ENCODE data around the gene ACAP3. TPM values are rescaled to one million over a fixed set of nuclear protein-coding genes. Genes with fewer than 3 reads are reported as not detected.

The ACAP3 gene
- total RNA-seq, 2 experiments from 2014 or later: 64.4 to 72.3 TPM

GRCh38 chr1:1348420-1349255 lies 40.9 kb upstream of the ACAP3 start:
- H3K9me3 Mint-ChIP-seq: no peaks in the 10 kb centered on the region
- H3K4me1 Mint-ChIP-seq: peaks cover 34% of the 10 kb centered on the region
- no peak for DNase-seq
- H3K36me3 Mint-ChIP-seq (ENCODE audit: low read depth): no peaks in the 10 kb centered on the region
- peaks cover 16% of the 10 kb centered on the region for H3K27me3 Mint-ChIP-seq
- peak overlapping the region; percentile 71 for H3K4me3 Mint-ChIP-seq
- ChIA-PET CTCF (interaction anchor here (0.6 to 4.0 kb wide), 5 partner anchors 23 to 225 kb away, joined by 3 to 28 read pairs (median 6); partner anchors contain the start of gene AURKAIP1), POLR2A (interaction anchor here (0.6 to 1.6 kb wide), 6 partner anchors 14 to 163 kb away, joined by 3 to 13 read pairs (median 4); partner anchors contain the start of gene AURKAIP1)
- no peak overlapping the region for H3K27ac Mint-ChIP-seq

GRCh38 chr1:1347663-1348419 lies 40.1 kb upstream of the ACAP3 start:
- Mint-ChIP-seq H3K36me3 (ENCODE audit: low read depth) (peaks cover 1% of the 10 kb centered on the region), H3K4me3 (peak overlapping the region; percentile 71), H3K9me3 (no peaks in the 10 kb centered on the region), H3K27me3 (peaks cover 10% of the 10 kb centered on the region), H3K27ac (no peak overlapping the region), H3K4me1 (peaks cover 33% of the 10 kb centered on the region)
- POLR2A ChIA-PET: interaction anchor here (0.9 to 1.6 kb wide), 5 partner anchors 14 to 164 kb away, joined by 3 to 13 read pairs (median 5); partner anchors contain the start of gene AURKAIP1
- CTCF ChIA-PET: interaction anchor here (0.6 to 4.0 kb wide), 6 partner anchors 24 to 225 kb away, joined by 3 to 28 read pairs (median 5); partner anchors contain the start of gene AURKAIP1
- DNase-seq: no peak

GRCh38 chr1:1347026-1347595 lies 39.4 kb upstream of the ACAP3 start:
- peaks cover 28% of the 10 kb centered on the region for H3K4me1 Mint-ChIP-seq
- no peaks in the 10 kb centered on the region for H3K9me3 Mint-ChIP-seq
- POLR2A ChIA-PET: interaction anchor here (1.4 to 1.6 kb wide), 3 partner anchors 13 to 28 kb away, joined by 5 to 13 read pairs (median 6); partner anchors contain the start of gene AURKAIP1
- peak overlapping the region; percentile 71 for H3K4me3 Mint-ChIP-seq
- peaks cover 3% of the 10 kb centered on the region for H3K36me3 Mint-ChIP-seq (ENCODE audit: low read depth)
- CTCF ChIA-PET: interaction anchor here (0.7 to 4.0 kb wide), 5 partner anchors 24 to 42 kb away, joined by 4 to 28 read pairs (median 6); partner anchors contain the start of gene AURKAIP1
- DNase-seq: no peak
- peaks cover 3% of the 10 kb centered on the region for H3K27me3 Mint-ChIP-seq
- H3K27ac Mint-ChIP-seq: no peak overlapping the region

- Mint-ChIP-seq H3K4me1 (peaks cover 27% of the 10 kb centered on the region), H3K27ac (no peak overlapping the region), H3K27me3 (no peaks in the 10 kb centered on the region), H3K9me3 (no peaks in the 10 kb centered on the region), H3K4me3 (peak overlapping the region; percentile 29), H3K36me3 (ENCODE audit: low read depth) (peaks cover 3% of the 10 kb centered on the region)
- CTCF ChIA-PET: interaction anchor here (2.0 to 4.0 kb wide), 2 partner anchors 25 to 28 kb away, joined by 4 to 28 read pairs; no protein-coding TSS in a partner anchor
- no peak for DNase-seq
- POLR2A ChIA-PET: no interaction called here
Observed at GRCh38 chr1:1346501-1346890, 38.8 kb upstream of the ACAP3 start.

GRCh38 chr1:1345860-1346500 lies 38.2 kb upstream of the ACAP3 start:
- Mint-ChIP-seq H3K4me3 (no peak overlapping the region), H3K4me1 (peaks cover 27% of the 10 kb centered on the region), H3K9me3 (peaks cover 4% of the 10 kb centered on the region), H3K36me3 (ENCODE audit: low read depth) (peaks cover 7% of the 10 kb centered on the region), H3K27me3 (no peaks in the 10 kb centered on the region), H3K27ac (no peak overlapping the region)
- ChIA-PET POLR2A (no interaction called here), CTCF (interaction anchor here (4.0 kb wide), 1 partner anchor 26 kb away, joined by 28 read pairs; no protein-coding TSS in a partner anchor)
- DNase-seq: no peak

- H3K27me3 Mint-ChIP-seq: no peaks in the 10 kb centered on the region
- POLR2A ChIA-PET: no interaction called here
- no peak overlapping the region for H3K4me3 Mint-ChIP-seq
- no peak overlapping the region for H3K27ac Mint-ChIP-seq
- no peak for DNase-seq
- H3K4me1 Mint-ChIP-seq: peaks cover 27% of the 10 kb centered on the region
- peaks cover 9% of the 10 kb centered on the region for H3K9me3 Mint-ChIP-seq
- H3K36me3 Mint-ChIP-seq (ENCODE audit: low read depth): peaks cover 13% of the 10 kb centered on the region
- CTCF ChIA-PET: interaction anchor here (4.0 kb wide), 1 partner anchor 26 kb away, joined by 28 read pairs; no protein-coding TSS in a partner anchor
Observed at GRCh38 chr1:1345384-1345783, 37.7 kb upstream of the ACAP3 start.

- DNase-seq: peak; percentile 56
- Mint-ChIP-seq H3K27ac (no peak overlapping the region), H3K9me3 (peaks cover 9% of the 10 kb centered on the region), H3K36me3 (ENCODE audit: low read depth) (peaks cover 14% of the 10 kb centered on the region), H3K4me1 (peaks cover 27% of the 10 kb centered on the region), H3K27me3 (no peaks in the 10 kb centered on the region), H3K4me3 (no peak overlapping the region)
- ChIA-PET CTCF (no interaction called here), POLR2A (no interaction called here)
Observed at GRCh38 chr1:1344655-1345361, 37.1 kb upstream of the ACAP3 start.

GRCh38 chr1:1343811-1344421 lies 36.2 kb upstream of the ACAP3 start:
- peaks cover 9% of the 10 kb centered on the region for H3K9me3 Mint-ChIP-seq
- no peaks in the 10 kb centered on the region for H3K27me3 Mint-ChIP-seq
- H3K36me3 Mint-ChIP-seq (ENCODE audit: low read depth): peaks cover 16% of the 10 kb centered on the region
- peaks cover 27% of the 10 kb centered on the region for H3K4me1 Mint-ChIP-seq
- ChIA-PET POLR2A (interaction anchor here (0.8 kb wide), 1 partner anchor 19 kb away, joined by 3 read pairs; no protein-coding TSS in a partner anchor), CTCF (no interaction called here)
- no peak overlapping the region for H3K4me3 Mint-ChIP-seq
- no peak overlapping the region for H3K27ac Mint-ChIP-seq
- no peak for DNase-seq

GRCh38 chr1:1342584-1343115 lies 34.9 kb upstream of the ACAP3 start:
- H3K4me3 Mint-ChIP-seq: no peak overlapping the region
- H3K4me1 Mint-ChIP-seq: peaks cover 21% of the 10 kb centered on the region
- DNase-seq: no peak
- peaks cover 9% of the 10 kb centered on the region for H3K9me3 Mint-ChIP-seq
- ChIA-PET CTCF (no interaction called here), POLR2A (interaction anchor here (0.8 kb wide), 1 partner anchor 17 kb away, joined by 3 read pairs; no protein-coding TSS in a partner anchor)
- no peak overlapping the region for H3K27ac Mint-ChIP-seq
- peaks cover 20% of the 10 kb centered on the region for H3K36me3 Mint-ChIP-seq (ENCODE audit: low read depth)
- H3K27me3 Mint-ChIP-seq: no peaks in the 10 kb centered on the region

GRCh38 chr1:1342061-1342562 lies 34.4 kb upstream of the ACAP3 start:
- Mint-ChIP-seq H3K4me3 (no peak overlapping the region), H3K36me3 (ENCODE audit: low read depth) (peaks cover 20% of the 10 kb centered on the region), H3K27me3 (no peaks in the 10 kb centered on the region), H3K27ac (no peak overlapping the region), H3K9me3 (peaks cover 9% of the 10 kb centered on the region), H3K4me1 (peaks cover 15% of the 10 kb centered on the region)
- ChIA-PET POLR2A (no interaction called here), CTCF (no interaction called here)
- DNase-seq: no peak

GRCh38 chr1:1341549-1342021 lies 33.9 kb upstream of the ACAP3 start:
- Mint-ChIP-seq H3K27ac (no peak overlapping the region), H3K4me1 (peaks cover 10% of the 10 kb centered on the region), H3K36me3 (ENCODE audit: low read depth) (peaks cover 20% of the 10 kb centered on the region), H3K9me3 (peaks cover 9% of the 10 kb centered on the region), H3K4me3 (no peak overlapping the region), H3K27me3 (no peaks in the 10 kb centered on the region)
- ChIA-PET POLR2A (no interaction called here), CTCF (no interaction called here)
- DNase-seq: no peak

All from activated CD4-positive, alpha-beta memory T cell treated with anti-CD3 and anti-CD28 coated beads, Interleukin-2, amount 10 ng/mL, durations not matched to agents 7 days and 5 days (primary cell).